Erythroblast (primary cell): ENCODE data around the gene SARDH.

Experiments used
- GATA1 ChIP-seq: IDR thresholded peaks from 2 replicates; pipeline ENCODE4 v1.6.1; 2011; ENCODE audit warnings: low read depth, mild to moderate bottlenecking, control low read depth, low read length, moderate library complexity
- POLR2A ChIP-seq: IDR thresholded peaks from 2 replicates; pipeline ENCODE4 v1.6.1; 2011; ENCODE audit warnings: mild to moderate bottlenecking, low read length

- TF ChIP-seq POLR2A: no peak
- no peak for TF ChIP-seq GATA1
These were observed 55.1 kb downstream of the SARDH start for GRCh38 chr9:133682818-133683585.
